ENCODE measurements around the gene FBP1.

Gene FBP1

DNA sequence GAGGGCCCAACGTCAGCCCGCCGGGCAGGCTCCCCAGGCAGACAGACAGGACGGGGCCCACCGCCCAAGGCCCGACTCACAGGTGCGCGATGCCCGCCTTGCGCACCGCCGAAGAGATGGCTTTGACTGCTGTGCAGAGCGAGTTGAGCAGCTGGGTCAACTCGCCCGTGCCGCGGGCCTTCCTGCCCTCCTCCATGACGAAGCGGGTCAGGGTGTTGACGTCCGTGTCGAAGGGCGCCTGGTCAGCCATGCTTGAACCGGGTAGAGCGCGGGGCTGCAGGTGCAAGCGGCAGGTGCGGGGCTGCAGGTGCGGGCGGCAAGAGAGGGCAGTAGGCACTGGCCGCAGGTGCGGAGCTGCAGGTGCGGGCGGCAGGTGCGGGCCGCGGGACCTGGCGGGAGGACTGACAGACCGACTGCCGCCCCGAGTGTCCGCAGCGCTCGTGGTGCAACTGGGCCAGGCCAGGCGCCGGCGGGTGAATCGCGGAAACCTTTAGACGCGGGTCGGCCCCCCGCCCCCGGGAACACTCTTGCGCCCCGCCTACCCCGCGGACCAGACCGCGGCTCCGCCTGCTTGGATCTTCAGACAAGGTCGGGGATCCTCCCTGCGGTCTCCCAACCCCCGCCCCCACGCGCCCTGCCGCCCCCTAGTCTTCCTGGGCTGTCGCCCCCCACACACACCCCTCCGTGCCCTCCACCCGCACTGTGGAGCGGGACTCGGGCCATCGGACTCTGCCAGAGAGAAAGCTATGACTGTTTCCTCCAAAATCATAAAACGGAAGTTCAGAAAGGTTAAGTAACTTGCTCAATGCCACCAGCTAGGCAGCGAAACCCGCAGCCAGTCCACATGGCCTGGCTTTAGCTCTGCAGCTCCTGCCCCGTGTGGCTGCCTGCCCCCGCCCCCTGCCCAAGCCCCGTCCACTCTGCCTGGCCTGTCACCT, at the start of gene FBP1:
Gene FBP1 (minus strand): TSS at position 458 of the 938 bp plus-strand sequence. CDS start 208 bp downstream, at position 250.
- Histone ChIP-seq H3K27me3 (peaks cover 19 to 35% (median 28%) of the 10 kb centered on the region in 11 experiments), H3K27ac (peak within 1 kb of the TSS in 10 of 11 experiments; percentile 4 to 72 (median 50); a peak in 14 of 22 replicates), H3K4me3 (peak within 1 kb of the TSS; percentile 51 to 75 (median 61)), H3K4me1 (peaks cover 16 to 43% (median 39%) of the 10 kb centered on the region in 10 experiments), H3K9ac (peak within 1 kb of the TSS in 10 of 11 experiments; percentile 12 to 72 (median 60); a peak in 19 of 22 replicates), H4K20me1 (no peaks in the 10 kb centered on the region), H3K9me3 (replicated peaks in 1 of 11) (peaks cover 0 to 10% (median 8%) of the 10 kb centered on the region in 11 experiments; a peak in 12 of 22 replicates), H3K36me3 (no peaks in the 10 kb centered on the region), H3K4me2 (peak within 1 kb of the TSS; percentile 75 to 98 (median 89))
- no peak for TF ChIP-seq Cebpa-rat (IDR thresholded peaks at IDR 0.05)

DNA sequence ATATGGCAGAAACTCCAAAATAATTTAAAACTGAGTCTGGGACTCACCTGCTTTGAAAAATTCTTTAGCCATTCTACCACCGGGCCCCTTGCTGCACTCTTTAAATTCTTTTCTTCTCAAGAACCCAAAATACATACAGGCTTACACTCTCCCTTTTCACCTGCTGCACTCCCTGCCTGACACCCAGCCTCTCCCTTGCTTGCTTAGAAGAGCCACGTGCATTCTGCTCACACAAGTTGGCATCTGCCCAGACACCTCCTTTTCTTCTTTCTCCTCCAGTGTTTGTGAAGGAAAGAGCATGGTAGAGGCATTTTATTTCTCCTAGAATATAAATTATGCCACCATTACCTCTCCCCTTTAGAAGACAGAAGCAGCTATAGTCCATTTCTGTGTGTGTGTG, 48.1 kb upstream of the FBP1 start:
- Histone ChIP-seq H3K9me3 (replicated peaks in 1 of 11) (no peaks in the 10 kb centered on the region), H3K4me2 (no peak overlapping the region), H3K4me1 (peaks cover 0 to 13% (median 9%) of the 10 kb centered on the region in 10 experiments; a peak in 9 of 20 replicates), H4K20me1 (no peaks in the 10 kb centered on the region), H3K4me3 (no peak overlapping the region), H3K27me3 (no peaks in the 10 kb centered on the region), H3K27ac (no peak overlapping the region), H3K9ac (no peak overlapping the region), H3K36me3 (no peaks in the 10 kb centered on the region)
- TF ChIP-seq Cebpa-rat (IDR thresholded peaks at IDR 0.05), result no peak

DNA sequence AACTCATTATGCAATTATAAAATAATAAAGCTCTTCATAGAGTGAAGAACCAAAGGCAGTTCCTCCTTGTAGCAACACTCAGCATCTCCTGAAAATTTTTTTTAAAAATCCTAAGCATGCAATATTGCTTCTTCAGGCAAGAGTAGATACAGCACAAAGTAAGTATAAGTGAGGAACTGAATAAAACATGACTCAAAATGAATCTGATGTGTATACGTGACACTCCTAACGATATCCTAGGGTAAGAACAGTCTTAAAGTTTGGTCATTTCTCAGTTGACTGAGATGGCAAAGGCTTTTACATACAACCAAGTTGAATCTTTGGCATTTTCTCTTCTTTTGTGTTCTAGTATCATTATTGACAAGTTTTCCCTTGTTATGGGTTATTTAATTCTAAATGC, 46.0 kb upstream of the FBP1 start:
- Histone ChIP-seq H3K36me3 (no peaks in the 10 kb centered on the region), H3K27ac (no peak overlapping the region), H3K9me3 (replicated peaks in 1 of 11) (no peaks in the 10 kb centered on the region), H3K4me1 (peaks cover 0 to 13% (median 9%) of the 10 kb centered on the region in 10 experiments; a peak in 9 of 20 replicates), H4K20me1 (no peaks in the 10 kb centered on the region), H3K4me2 (no peak overlapping the region), H3K27me3 (no peaks in the 10 kb centered on the region), H3K9ac (no peak overlapping the region), H3K4me3 (no peak overlapping the region)
- no peak for TF ChIP-seq Cebpa-rat (IDR thresholded peaks at IDR 0.05)

DNA sequence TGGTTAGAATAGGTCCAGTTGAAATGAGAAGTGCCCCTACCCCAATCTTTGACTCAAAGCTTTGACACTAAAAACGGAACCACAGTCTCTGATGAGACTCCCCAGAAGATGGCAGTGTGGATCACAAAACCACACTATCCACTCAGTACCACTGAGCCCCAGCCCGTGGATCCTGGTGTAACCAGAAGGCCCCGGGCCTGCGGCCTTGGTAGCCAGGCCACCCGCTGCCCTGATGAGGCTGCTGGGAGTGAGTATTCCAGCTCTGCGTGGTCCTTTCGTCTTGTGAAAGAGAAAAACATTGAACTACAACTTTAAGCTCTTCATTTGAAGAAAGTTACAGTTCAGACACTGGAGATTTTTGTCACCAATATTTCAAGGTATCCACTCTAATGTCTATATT, 42.2 kb upstream of the FBP1 start:
- Histone ChIP-seq H3K9ac (peak overlapping the region in 1 of 11 experiments; percentile 22; a peak in 1 of 22 replicates), H3K27me3 (no peaks in the 10 kb centered on the region), H3K27ac (no peak overlapping the region), H3K4me2 (no peak overlapping the region), H3K4me1 (peaks cover 0 to 8% (median 7%) of the 10 kb centered on the region in 10 experiments; a peak in 9 of 20 replicates), H3K36me3 (no peaks in the 10 kb centered on the region), H3K9me3 (replicated peaks in 1 of 11) (peaks cover 0 to 5% (median 3%) of the 10 kb centered on the region in 11 experiments; a peak in 9 of 22 replicates), H4K20me1 (no peaks in the 10 kb centered on the region), H3K4me3 (no peak overlapping the region)
- no peak for TF ChIP-seq Cebpa-rat (IDR thresholded peaks at IDR 0.05)

DNA sequence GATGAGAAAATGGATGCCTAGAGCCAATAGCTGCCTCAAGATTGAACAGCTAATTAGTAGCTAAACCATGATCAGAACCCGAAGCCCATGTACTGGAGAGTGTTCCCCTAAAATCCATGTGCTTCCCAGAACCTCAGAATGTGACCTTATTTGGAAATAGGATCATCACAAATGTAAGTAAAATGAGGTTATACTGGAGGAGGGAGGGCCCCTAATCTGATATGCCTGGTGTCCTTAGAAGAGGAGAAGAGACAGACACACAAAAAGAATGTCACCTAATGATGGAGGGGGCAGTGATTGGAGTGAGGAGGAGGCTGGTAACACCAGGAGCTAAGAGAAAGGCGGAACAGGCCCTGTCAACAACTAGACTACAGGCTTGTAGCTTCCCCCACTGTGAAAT, 41.3 kb upstream of the FBP1 start:
- no peak overlapping the region for H3K27ac ChIP-seq
- TF ChIP-seq Cebpa-rat (IDR thresholded peaks at IDR 0.05), result no peak
- H4K20me1 ChIP-seq, result no peaks in the 10 kb centered on the region
- no peak overlapping the region for H3K4me2 ChIP-seq
- H3K36me3 ChIP-seq, result no peaks in the 10 kb centered on the region
- no peaks in the 10 kb centered on the region; a peak in 1 of 20 replicates for H3K4me1 ChIP-seq
- H3K9me3 ChIP-seq (replicated peaks in 1 of 11), result peaks cover 0 to 9% (median 6%) of the 10 kb centered on the region in 11 experiments; a peak in 9 of 22 replicates
- no peak overlapping the region for H3K4me3 ChIP-seq
- H3K9ac ChIP-seq, result no peak overlapping the region
- no peaks in the 10 kb centered on the region for H3K27me3 ChIP-seq

DNA sequence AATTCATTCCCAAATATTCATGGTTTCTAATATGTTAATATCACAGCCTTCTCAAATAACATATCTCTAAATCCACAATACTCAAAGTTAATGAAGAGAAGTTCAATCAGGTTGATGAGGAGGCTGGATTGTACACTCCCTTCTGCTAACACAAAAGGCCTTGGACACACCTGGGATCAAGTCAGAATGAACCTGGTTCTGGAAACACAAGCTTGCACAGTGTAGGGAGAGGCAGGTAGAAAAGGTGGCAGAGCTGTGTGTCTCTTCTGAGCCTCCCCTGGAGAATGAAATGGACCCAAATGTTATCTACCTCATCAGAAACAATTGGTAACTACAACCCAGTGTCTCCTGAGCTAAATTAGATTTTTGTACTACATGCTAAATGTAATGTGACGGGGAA, 40.7 kb upstream of the FBP1 start:
- H3K4me3 ChIP-seq, result no peak overlapping the region
- no peak for TF ChIP-seq Cebpa-rat (IDR thresholded peaks at IDR 0.05)
- H3K36me3 ChIP-seq, result no peaks in the 10 kb centered on the region
- H3K4me1 ChIP-seq, result no peaks in the 10 kb centered on the region; a peak in 1 of 20 replicates
- H3K4me2 ChIP-seq, result no peak overlapping the region
- no peaks in the 10 kb centered on the region for H3K27me3 ChIP-seq
- H3K9ac ChIP-seq, result no peak overlapping the region
- H4K20me1 ChIP-seq, result no peaks in the 10 kb centered on the region
- H3K9me3 ChIP-seq (replicated peaks in 1 of 11), result peaks cover 0 to 9% (median 6%) of the 10 kb centered on the region in 11 experiments; a peak in 9 of 22 replicates
- H3K27ac ChIP-seq, result no peak overlapping the region

DNA sequence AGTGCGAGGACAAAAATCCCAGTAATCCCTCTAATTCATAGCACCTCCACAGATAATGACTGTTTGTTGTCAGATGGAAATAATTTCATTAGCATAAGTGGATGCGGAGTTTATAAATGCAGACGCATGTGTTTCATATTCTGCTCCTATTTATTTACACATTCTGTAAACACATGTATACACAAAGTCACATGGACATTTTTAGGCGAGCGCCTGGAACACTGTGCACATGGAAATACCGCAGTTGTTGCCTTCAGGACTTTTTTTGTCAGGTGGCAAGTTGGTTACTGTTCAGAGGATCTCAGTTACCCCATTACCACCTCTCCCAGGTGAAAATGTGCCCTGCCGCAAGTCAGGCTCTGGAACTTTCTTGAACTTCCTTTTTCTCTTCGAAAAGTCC, 40.3 kb upstream of the FBP1 start:
- Histone ChIP-seq H3K27ac (no peak overlapping the region), H3K4me3 (no peak overlapping the region), H3K36me3 (no peaks in the 10 kb centered on the region), H3K27me3 (no peaks in the 10 kb centered on the region), H3K9ac (no peak overlapping the region), H3K4me1 (no peaks in the 10 kb centered on the region; a peak in 1 of 20 replicates), H4K20me1 (no peaks in the 10 kb centered on the region), H3K9me3 (replicated peaks in 1 of 11) (peaks cover 0 to 9% (median 6%) of the 10 kb centered on the region in 11 experiments; a peak in 9 of 22 replicates), H3K4me2 (no peak overlapping the region)
- TF ChIP-seq Cebpa-rat (IDR thresholded peaks at IDR 0.05), result no peak

DNA sequence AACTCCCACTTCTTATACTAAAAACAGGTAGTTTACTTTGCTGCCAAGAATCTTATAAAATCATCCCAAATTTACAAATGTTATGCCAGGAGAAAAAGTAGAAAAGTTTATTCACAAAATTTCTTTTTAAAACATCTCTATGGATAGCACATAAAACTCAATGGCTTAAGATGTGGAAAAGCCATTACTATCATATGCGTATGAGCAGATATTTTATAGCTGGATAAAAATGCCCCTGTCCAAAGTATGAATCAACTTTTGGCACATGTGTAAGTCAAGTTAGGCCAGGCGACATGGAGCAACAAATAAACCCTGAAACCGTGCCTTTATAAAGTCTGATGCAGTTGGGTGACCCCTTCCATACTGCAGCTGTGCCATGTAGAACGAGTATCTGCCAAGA, 38.6 kb upstream of the FBP1 start:
- Histone ChIP-seq H3K9me3 (replicated peaks in 1 of 11) (peaks cover 0 to 9% (median 6%) of the 10 kb centered on the region in 11 experiments; a peak in 9 of 22 replicates), H3K9ac (no peak overlapping the region), H3K4me2 (no peak overlapping the region), H3K27ac (no peak overlapping the region), H3K36me3 (no peaks in the 10 kb centered on the region), H3K4me3 (no peak overlapping the region), H3K4me1 (no peaks in the 10 kb centered on the region; a peak in 1 of 20 replicates), H3K27me3 (no peaks in the 10 kb centered on the region), H4K20me1 (no peaks in the 10 kb centered on the region)
- no peak for TF ChIP-seq Cebpa-rat (IDR thresholded peaks at IDR 0.05)

DNA sequence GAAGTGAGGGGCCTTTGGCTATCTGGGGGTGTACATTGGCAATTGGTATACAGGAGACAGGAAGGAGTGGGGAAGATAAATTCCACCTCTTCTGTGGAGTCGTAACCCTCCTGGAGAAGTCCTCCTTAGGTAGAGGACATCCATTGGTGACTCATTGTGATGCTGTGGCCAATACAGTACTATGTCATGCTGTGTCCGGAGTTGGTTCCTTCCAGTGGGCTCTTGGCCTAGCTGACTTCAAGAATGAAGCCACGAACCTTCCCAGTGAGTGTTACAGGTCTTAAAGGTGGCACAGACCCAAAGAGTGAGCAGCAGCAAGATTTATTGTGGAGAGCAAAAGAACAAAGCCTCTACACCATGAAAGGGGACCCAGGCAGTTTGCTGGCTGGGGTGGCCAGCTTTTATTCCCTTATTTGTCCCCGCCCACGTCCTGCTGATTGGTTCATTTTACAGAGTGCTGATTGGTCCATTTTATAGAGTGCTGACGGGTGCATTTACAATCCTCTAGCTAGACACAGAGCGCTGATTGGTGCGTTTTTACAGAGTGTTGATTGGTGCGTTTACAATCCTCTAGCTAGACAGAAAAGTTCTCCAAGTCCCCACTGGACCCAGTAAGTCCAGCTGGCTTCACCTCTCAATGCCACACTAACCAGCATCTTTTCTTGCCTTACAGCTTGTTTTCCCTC, 37.3 kb upstream of the FBP1 start:
- no peak for TF ChIP-seq Cebpa-rat (IDR thresholded peaks at IDR 0.05)
- no peak overlapping the region for H3K9ac ChIP-seq
- no peak overlapping the region for H3K4me3 ChIP-seq
- no peak overlapping the region for H3K4me2 ChIP-seq
- no peaks in the 10 kb centered on the region for H3K27me3 ChIP-seq
- H4K20me1 ChIP-seq, result no peaks in the 10 kb centered on the region
- no peaks in the 10 kb centered on the region; a peak in 1 of 20 replicates for H3K4me1 ChIP-seq
- no peak overlapping the region for H3K27ac ChIP-seq
- H3K36me3 ChIP-seq, result no peaks in the 10 kb centered on the region
- H3K9me3 ChIP-seq (replicated peaks in 1 of 11), result peaks cover 0 to 9% (median 6%) of the 10 kb centered on the region in 11 experiments; a peak in 9 of 22 replicates
